Heart left ventricle (tissue), 13 donors: ENCODE data around the gene PRDM16.

Source experiments
- POLR2A ChIP-seq, 2 donors: fragments of 450-650 bp; IDR thresholded peaks; one replicate each; pipeline ENCODE4 v1.6.1; 2017; ENCODE audit warnings: antibody characterized with exemption in 2 of 2, mild to moderate bottlenecking in 2 of 2, moderate library complexity in 2 of 2
- TF ChIP-seq, protein P1 (sequence below), 12 donors: fragments of 200-600 bp; sonication (generic) in 4 of 12; IDR thresholded peaks; one replicate each; pipeline versions ENCODE4 v1.5.0 to v1.8.0; 2018 to 2022; ENCODE audit warnings: antibody characterized with exemption in 12 of 12, mild to moderate bottlenecking in 5 of 12
- donor health status: ischemic (EF 13 %, LVEDD 7.1; RV severe dilation, severe dysfunction).
- donor health status: DM: no; HTN: yes; CAD: no.
- donor health status: DM: no; HTN: no; CAD: no.
- donor health status: ischemic (EF 25% LVEDD 6.9; RV normal size, moderate dysfunction).
- donor health status: ischemic (EF 25% LVEDD 5.7; RV mildly dilated, moderate dysfunction).
- donor health status: ischemic (EF 35%, LVEDD 5.7; RV mildly dilated, moderate dysfunction).
- donor health status: nonischemic (EF 11% LVEDD 7.7; RV severe dilation, severe dysfunction).
- donor health status: DM: yes; HTN: yes; CAD: no.
- donor health status: PGD.
- donor health status: ischemic (EF 29% LVEDD 5.4; RV normal size, mild dysfunction).
- donor health status: nonischemic (EF 23%, LVEDD 6.1; RV moderate dilation, normal function).

DNA sequence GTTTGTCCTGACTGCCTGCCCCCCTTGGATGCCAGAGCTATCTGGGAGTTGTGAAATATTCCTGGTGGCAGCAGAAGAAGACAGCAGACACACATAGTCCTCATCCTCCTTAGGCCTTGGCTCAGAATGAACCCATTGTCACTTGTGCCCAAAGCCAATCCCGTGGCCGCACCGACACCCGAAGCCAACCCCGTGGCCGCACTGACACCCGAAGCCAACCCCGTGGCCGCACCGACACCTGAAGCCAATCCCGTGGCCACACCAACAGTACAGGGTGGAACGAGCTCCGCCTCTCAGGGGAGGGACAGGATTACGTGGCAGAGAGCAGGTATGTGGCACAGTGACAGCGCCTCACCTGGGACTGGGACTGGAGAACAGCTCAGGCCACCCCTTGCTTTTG is 186.7 kb downstream of the PRDM16 start:
- TF ChIP-seq POLR2A (IDR thresholded peaks at IDR 0.05), result no peak
- TF ChIP-seq, protein P1, sequence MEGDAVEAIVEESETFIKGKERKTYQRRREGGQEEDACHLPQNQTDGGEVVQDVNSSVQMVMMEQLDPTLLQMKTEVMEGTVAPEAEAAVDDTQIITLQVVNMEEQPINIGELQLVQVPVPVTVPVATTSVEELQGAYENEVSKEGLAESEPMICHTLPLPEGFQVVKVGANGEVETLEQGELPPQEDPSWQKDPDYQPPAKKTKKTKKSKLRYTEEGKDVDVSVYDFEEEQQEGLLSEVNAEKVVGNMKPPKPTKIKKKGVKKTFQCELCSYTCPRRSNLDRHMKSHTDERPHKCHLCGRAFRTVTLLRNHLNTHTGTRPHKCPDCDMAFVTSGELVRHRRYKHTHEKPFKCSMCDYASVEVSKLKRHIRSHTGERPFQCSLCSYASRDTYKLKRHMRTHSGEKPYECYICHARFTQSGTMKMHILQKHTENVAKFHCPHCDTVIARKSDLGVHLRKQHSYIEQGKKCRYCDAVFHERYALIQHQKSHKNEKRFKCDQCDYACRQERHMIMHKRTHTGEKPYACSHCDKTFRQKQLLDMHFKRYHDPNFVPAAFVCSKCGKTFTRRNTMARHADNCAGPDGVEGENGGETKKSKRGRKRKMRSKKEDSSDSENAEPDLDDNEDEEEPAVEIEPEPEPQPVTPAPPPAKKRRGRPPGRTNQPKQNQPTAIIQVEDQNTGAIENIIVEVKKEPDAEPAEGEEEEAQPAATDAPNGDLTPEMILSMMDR (IDR thresholded peaks at IDR 0.05), result no peak
